Suprapubic skin (tissue), 4 donors: ENCODE results near the gene KDM7A. TPM values are rescaled to one million over a fixed set of nuclear protein-coding genes. Genes with fewer than 3 reads are reported as not detected.
"Not testable (repeated sequence)": the region's sequence is repeated elsewhere in the genome, so short reads cannot be mapped to it uniquely, and the experiment has no call there.

Experiments used
- DNase-seq, 2 donors: peaks; one replicate each; pipeline ENCODE4 v3.0.0-alpha.2; 2019; ENCODE audit warnings: low spot score in 2 of 2
- H3K27ac ChIP-seq: fragments of 200-600 bp; sonication (generic); one replicate; pipeline ENCODE4 v1.5.1; 2019
- H3K27me3 ChIP-seq: fragments of 200-600 bp; sonication (generic); one replicate; pipeline ENCODE4 v1.5.1; 2019
- H3K36me3 ChIP-seq: fragments of 200-600 bp; sonication (generic); one replicate; pipeline ENCODE4 v1.5.1; 2019
- H3K4me1 ChIP-seq: fragments of 200-600 bp; sonication (generic); one replicate; pipeline ENCODE4 v1.5.1; 2019
- H3K4me3 ChIP-seq: fragments of 200-600 bp; sonication (generic); one replicate; pipeline ENCODE4 v1.5.1; 2019; ENCODE audit warnings: mild to moderate bottlenecking
- H3K9me3 ChIP-seq: fragments of 200-600 bp; sonication (generic); one replicate; pipeline ENCODE4 v1.5.1; 2019
- CTCF ChIP-seq, 2 donors: fragments of 200-600 bp in 1 of 2; fragments of 450-650 bp in 1 of 2; sonication (generic) in 1 of 2; IDR thresholded peaks; one replicate each; pipeline ENCODE4 v1.5.1; 2016 to 2019; ENCODE audit warnings: antibody characterized with exemption in 2 of 2, mild to moderate bottlenecking in 1 of 2, moderate library complexity in 1 of 2
- EP300 ChIP-seq: sonication (generic); formaldehyde crosslinking; IDR thresholded peaks from one replicate; pipeline ENCODE4 v1.6.1; 2017; ENCODE audit warnings: antibody characterized with exemption
- POLR2A ChIP-seq, 2 donors: fragments of 450-650 bp; IDR thresholded peaks; one replicate each; pipeline ENCODE4 v1.6.1; 2017; ENCODE audit warnings: antibody characterized with exemption in 2 of 2, mild to moderate bottlenecking in 2 of 2, moderate library complexity in 2 of 2
- POLR2AphosphoS5 ChIP-seq, 3 donors: sonication (generic); formaldehyde crosslinking; IDR thresholded peaks; one replicate each; pipeline ENCODE4 v1.6.1; 2017; ENCODE audit warnings: antibody characterized with exemption in 3 of 3
- whole genome bisulfite sequencing: methylation state at CpG from one replicate; pipeline ENCODE4 v1.1.5; 2018; 5-methylcytosine and 5-hydroxymethylcytosine counted together
- total RNA-seq, 4 donors: library from RNA; depleted of rRNA; stranded (reverse); fragments of >200 nt; gene quantifications; one replicate each; pipeline ENCODE4 v1.1.0, GENCODE V29; 2016

Gene KDM7A
- total RNA-seq, 4 donors from 2014 or later: 29.0 to 104 (median 35.1) TPM

- no peak for DNase-seq
- Histone ChIP-seq H3K4me3 (no peak overlapping the region), H3K36me3 (no peaks in the 10 kb centered on the region), H3K4me1 (no peaks in the 10 kb centered on the region), H3K9me3 (no peaks in the 10 kb centered on the region), H3K27me3 (no peaks in the 10 kb centered on the region), H3K27ac (no peak overlapping the region)
- 85% methylated on average over 4 of the region's 4 CpGs for WGBS
- TF ChIP-seq EP300: no peak
- no peak for TF ChIP-seq POLR2AphosphoS5 (IDR thresholded peaks at IDR 0.05)
- TF ChIP-seq CTCF (IDR thresholded peaks at IDR 0.05): no peak
- TF ChIP-seq POLR2A (IDR thresholded peaks at IDR 0.05): no peak
These were observed 30.0 kb upstream of the KDM7A start for GRCh38 chr7:140206616-140207389.

GRCh38 chr7:140205600-140205999 lies 28.8 kb upstream of the KDM7A start:
- no peak for TF ChIP-seq POLR2A (IDR thresholded peaks at IDR 0.05)
- TF ChIP-seq POLR2AphosphoS5 (IDR thresholded peaks at IDR 0.05): no peak
- no peak for TF ChIP-seq EP300
- TF ChIP-seq CTCF (IDR thresholded peaks at IDR 0.05): no peak
- Histone ChIP-seq H3K9me3 (no peaks in the 10 kb centered on the region), H3K27ac (no peak overlapping the region), H3K36me3 (no peaks in the 10 kb centered on the region), H3K4me3 (no peak overlapping the region), H3K27me3 (no peaks in the 10 kb centered on the region), H3K4me1 (no peaks in the 10 kb centered on the region)
- WGBS: 83% methylated on average over 4 of the region's 4 CpGs
- no peak for DNase-seq

GRCh38 chr7:140203556-140203955 lies 26.8 kb upstream of the KDM7A start:
- no peak overlapping the region for H3K27ac ChIP-seq
- DNase-seq: no peak
- H3K4me3 ChIP-seq: no peak overlapping the region
- no peaks in the 10 kb centered on the region for H3K27me3 ChIP-seq
- no peaks in the 10 kb centered on the region for H3K9me3 ChIP-seq
- H3K36me3 ChIP-seq: no peaks in the 10 kb centered on the region
- H3K4me1 ChIP-seq: peaks cover 16% of the 10 kb centered on the region
- no peak for TF ChIP-seq POLR2A (IDR thresholded peaks at IDR 0.05)
- TF ChIP-seq POLR2AphosphoS5 (IDR thresholded peaks at IDR 0.05): no peak
- TF ChIP-seq EP300: no peak
- no peak for TF ChIP-seq CTCF (IDR thresholded peaks at IDR 0.05)

- 89% methylated on average over 6 of the region's 6 CpGs for WGBS
- H3K4me1 ChIP-seq: peaks cover 16% of the 10 kb centered on the region
- not testable (repeated sequence) for H3K27me3 ChIP-seq, H3K36me3 ChIP-seq, DNase-seq, H3K9me3 ChIP-seq, H3K27ac ChIP-seq, H3K4me3 ChIP-seq
These were observed 26.2 kb upstream of the KDM7A start for GRCh38 chr7:140202942-140203341.

- Histone ChIP-seq H3K4me1 (peaks cover 18% of the 10 kb centered on the region), H3K27me3 (no peaks in the 10 kb centered on the region), H3K9me3 (no peaks in the 10 kb centered on the region), H3K27ac (no peak overlapping the region), H3K4me3 (no peak overlapping the region), H3K36me3 (no peaks in the 10 kb centered on the region)
- no peak for TF ChIP-seq POLR2AphosphoS5 (IDR thresholded peaks at IDR 0.05)
- no peak for TF ChIP-seq CTCF (IDR thresholded peaks at IDR 0.05)
- no peak for TF ChIP-seq EP300
- TF ChIP-seq POLR2A (IDR thresholded peaks at IDR 0.05): no peak
- WGBS: 90% methylated on average over 6 of the region's 6 CpGs
- no peak for DNase-seq
These were observed 24.6 kb upstream of the KDM7A start for GRCh38 chr7:140201393-140201792.
